GM18861 (cell line): Measurements from ENCODE around the gene MRM1.
"Not testable (repeated sequence)": the region's sequence is repeated elsewhere in the genome, so short reads cannot be mapped to it uniquely, and the experiment has no call there.

ENCODE experiments used
- ATAC-seq: cut with Tn5 transposase; IDR thresholded peaks from one replicate; pipeline ENCODE4 v1.9.1; 2021; ENCODE audit not compliant: unreplicated experiment

Gene MRM1

GRCh38 chr17:36600936-36601302, 464 bp upstream of the MRM1 start:
- ATAC-seq, result no peak

GRCh38 chr17:36602030-36602748, 806 bp downstream of the MRM1 start:
- no peak for ATAC-seq

- ATAC-seq, result no peak
Measured at GRCh38 chr17:36602924-36603384, 1.6 kb downstream of the MRM1 start.

- ATAC-seq, result not testable (repeated sequence)
Measured at GRCh38 chr17:36605028-36605427, 3.6 kb downstream of the MRM1 start.

- no peak for ATAC-seq
Measured at GRCh38 chr17:36608280-36608679, 6.9 kb downstream of the MRM1 start.

GRCh38 chr17:36608794-36609497, 7.6 kb downstream of the MRM1 start:
- ATAC-seq, result no peak

- no peak for ATAC-seq
Measured at GRCh38 chr17:36609498-36609862, 8.1 kb downstream of the MRM1 start.

GRCh38 chr17:36610474-36610873, 9.1 kb downstream of the MRM1 start:
- ATAC-seq, result no peak

GRCh38 chr17:36611345-36612072, 10.1 kb downstream of the MRM1 start:
- ATAC-seq, result no peak

- no peak for ATAC-seq
Measured at GRCh38 chr17:36612323-36612722, 10.9 kb downstream of the MRM1 start.

- ATAC-seq, result no peak
Measured at GRCh38 chr17:36613155-36613554, 11.8 kb downstream of the MRM1 start.

- ATAC-seq, result no peak
Measured at GRCh38 chr17:36614081-36614480, 12.7 kb downstream of the MRM1 start.

- no peak for ATAC-seq
Measured at GRCh38 chr17:36614933-36615332, 13.6 kb downstream of the MRM1 start.

- no peak for ATAC-seq
Measured at GRCh38 chr17:36616061-36617029, 15.0 kb downstream of the MRM1 start.

GRCh38 chr17:36617773-36618172, 16.4 kb downstream of the MRM1 start:
- ATAC-seq, result no peak

- ATAC-seq, result no peak
Measured at GRCh38 chr17:36623281-36623680, 21.9 kb downstream of the MRM1 start.

GRCh38 chr17:36625188-36625587, 23.8 kb downstream of the MRM1 start:
- no peak for ATAC-seq

GRCh38 chr17:36627101-36627500, 25.7 kb downstream of the MRM1 start:
- ATAC-seq, result no peak

GRCh38 chr17:36628576-36628975, 27.2 kb downstream of the MRM1 start:
- ATAC-seq, result no peak

- no peak for ATAC-seq
Measured at GRCh38 chr17:36629252-36629847, 28.0 kb downstream of the MRM1 start.
